ENCODE data around the gene RNF152.

- TF ChIP-seq CTCF (IDR thresholded peaks at IDR 0.05; ENCODE audit: low read length) (no peak), EZH2 (IDR thresholded peaks at IDR 0.05; ENCODE audit: borderline replicate concordance, low read length) (no peak)
These were observed 61.7 kb downstream of the RNF152 start for GRCh38 chr18:61831071-61831470.
